GM13976 (cell line): ENCODE results near the gene YAP1.

Experiments
- DNase-seq: peaks from one replicate; pipeline ENCODE4 v3.0.0; 2012; ENCODE audit warnings: low spot score
- in situ Hi-C: fragments of 300-500 bp; cut with MboI; formaldehyde crosslinking; loops from one replicate; pipeline ENCODE4 v1.12.0; 2022; ENCODE audit warnings: low sequenced_read_pairs, mixed read lengths, inconsistent platforms; ENCODE audit not compliant: unreplicated experiment
- TF ChIP-seq, protein P1 (sequence below): IDR thresholded peaks from 2 replicates; pipeline ENCODE4 v1.5.1; 2012; ENCODE audit warnings: borderline replicate concordance, mild to moderate bottlenecking; ENCODE audit not compliant: insufficient read depth; ENCODE audit errors: extremely low read depth, missing control alignments, control extremely low read depth

The YAP1 gene

DNA sequence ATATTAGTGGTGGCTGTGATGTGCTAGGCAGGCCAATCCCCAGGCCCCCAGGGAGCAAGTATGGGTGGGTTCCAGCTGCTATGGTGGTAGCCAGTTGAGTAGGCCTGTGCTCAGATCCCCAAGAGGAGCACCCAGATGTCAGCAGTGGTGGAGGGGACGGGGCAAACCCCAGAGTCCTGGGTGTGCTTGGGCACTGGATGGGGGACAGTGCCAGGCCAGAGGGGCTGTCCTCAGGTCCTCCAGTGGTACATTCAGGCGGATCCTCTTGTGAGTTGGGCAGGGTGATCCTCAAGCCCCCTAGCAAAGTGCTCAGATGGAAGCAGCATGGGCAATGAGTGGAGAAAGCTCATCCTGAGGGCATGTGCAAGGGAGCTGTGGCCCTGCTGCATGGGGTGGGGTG lies 37.0 kb upstream of the YAP1 start:
- TF ChIP-seq, protein P1, sequence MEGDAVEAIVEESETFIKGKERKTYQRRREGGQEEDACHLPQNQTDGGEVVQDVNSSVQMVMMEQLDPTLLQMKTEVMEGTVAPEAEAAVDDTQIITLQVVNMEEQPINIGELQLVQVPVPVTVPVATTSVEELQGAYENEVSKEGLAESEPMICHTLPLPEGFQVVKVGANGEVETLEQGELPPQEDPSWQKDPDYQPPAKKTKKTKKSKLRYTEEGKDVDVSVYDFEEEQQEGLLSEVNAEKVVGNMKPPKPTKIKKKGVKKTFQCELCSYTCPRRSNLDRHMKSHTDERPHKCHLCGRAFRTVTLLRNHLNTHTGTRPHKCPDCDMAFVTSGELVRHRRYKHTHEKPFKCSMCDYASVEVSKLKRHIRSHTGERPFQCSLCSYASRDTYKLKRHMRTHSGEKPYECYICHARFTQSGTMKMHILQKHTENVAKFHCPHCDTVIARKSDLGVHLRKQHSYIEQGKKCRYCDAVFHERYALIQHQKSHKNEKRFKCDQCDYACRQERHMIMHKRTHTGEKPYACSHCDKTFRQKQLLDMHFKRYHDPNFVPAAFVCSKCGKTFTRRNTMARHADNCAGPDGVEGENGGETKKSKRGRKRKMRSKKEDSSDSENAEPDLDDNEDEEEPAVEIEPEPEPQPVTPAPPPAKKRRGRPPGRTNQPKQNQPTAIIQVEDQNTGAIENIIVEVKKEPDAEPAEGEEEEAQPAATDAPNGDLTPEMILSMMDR: no peak

DNA sequence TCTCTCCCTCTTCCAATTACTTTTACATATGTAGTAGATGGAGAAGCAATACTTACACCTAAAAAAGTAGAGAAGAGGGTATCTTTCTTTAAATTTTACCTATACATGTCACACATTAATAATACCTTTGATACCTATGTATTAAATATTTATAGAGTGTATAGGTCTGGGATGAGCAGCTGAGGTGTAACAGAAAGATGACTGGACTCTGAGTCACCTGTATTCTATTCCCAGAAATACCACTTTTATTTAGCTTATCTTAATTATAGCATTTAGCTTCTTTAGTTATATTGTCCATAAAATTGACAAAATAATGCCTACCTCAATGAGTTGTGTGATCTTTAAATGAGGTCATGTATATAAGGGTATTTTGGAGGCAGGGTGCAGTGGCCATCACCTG lies 30.6 kb upstream of the YAP1 start:
- in situ Hi-C loops: no loop called here
- TF ChIP-seq, protein P1: no peak
- no peak for DNase-seq

More for the DNA sequence above, 37.0 kb upstream of the YAP1 start:
- in situ Hi-C loops: no loop called here
- DNase-seq: no peak

DNA sequence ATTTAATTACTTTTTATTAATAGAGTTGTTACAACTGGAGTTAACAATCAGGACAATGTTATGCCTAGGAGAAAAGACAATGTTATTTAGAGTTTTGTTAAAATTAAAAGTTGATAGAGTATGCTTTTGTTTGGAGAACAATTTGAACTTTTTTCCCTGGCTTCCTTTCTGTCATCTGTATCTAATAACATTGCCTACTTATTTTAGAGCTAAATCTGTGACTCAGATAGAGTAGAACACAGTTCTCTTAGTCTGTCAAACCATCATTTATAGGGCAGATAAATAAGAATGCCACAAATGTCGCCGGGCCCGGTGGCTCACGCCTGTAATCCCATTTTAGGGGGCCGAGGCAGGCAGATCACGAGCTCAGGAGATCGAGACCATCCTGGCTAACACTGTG lies 28.9 kb upstream of the YAP1 start:
- in situ Hi-C loops: no loop called here
- TF ChIP-seq, protein P1: no peak
- DNase-seq: no peak

DNA sequence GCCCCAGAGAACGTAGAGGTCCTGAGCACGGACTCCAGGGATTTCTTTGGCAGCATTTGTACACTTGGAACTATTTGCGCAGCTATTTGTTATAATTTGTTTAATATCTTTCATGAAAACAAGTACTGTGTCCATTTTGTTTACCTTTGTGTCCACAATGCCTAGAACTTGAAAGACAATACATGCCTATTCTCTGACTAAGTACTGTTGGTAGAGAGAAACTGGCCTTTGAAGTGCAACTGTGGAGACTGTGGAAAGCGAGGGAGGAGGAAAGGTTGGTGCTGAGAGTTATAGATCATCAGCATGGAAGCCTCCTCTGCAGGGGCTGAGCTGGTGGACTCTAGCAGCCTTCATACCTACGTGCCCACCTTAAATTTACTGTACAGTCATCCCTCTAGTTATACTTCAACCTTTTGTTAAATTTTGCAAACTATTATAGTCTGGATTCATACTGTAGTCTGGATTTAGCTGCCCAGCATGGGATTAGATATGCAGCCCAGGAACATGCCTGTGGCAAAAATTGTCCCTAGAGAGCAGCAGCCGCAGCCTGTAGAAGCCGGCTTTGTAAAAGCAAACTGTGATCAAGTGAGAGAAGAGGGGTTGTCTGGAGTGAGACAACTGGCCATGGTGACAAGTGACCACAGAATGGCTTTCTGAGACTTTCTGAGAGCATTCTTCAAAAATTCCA lies 24.2 kb upstream of the YAP1 start:
- in situ Hi-C loops: no loop called here
- DNase-seq: no peak
- TF ChIP-seq, protein P1: no peak

DNA sequence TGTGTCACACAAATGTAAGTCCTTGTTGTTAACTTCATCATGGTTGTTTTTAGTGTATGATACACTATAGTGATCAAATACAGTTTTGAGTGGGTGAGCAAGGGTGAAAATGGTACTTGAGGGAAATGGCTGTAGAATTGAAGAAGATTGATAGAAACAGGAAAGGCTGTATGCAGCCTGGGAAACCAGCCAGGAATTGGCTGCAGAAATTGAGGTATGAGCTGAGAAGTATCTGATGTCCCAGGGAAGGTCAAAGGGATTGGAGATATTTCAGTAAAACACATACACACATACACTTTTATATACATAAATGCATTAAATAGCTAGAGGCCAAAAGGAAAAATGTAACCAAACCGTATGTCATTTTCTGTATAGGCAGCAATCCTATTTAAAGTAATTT lies 13.1 kb upstream of the YAP1 start:
- TF ChIP-seq, protein P1: no peak
- in situ Hi-C loops: no loop called here
- DNase-seq: no peak

DNA sequence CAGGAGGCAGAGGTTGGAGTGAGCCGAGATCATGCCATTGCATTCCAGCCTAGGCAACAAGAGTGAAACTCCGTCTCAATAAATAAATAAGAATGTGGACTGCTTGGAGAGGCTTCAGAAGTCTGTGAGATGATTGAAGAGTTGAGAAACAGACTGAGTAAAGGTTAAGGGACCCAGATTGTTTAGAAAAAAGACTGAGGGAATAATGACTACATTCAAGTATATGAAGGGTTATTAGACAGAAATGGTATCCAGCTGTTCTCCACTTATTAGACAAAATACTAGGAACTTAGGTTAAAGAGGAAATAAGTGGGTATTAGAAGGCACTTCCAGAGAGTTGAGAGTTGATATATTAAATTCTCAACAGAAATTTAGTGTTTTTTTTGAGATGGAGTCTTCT lies 10.5 kb upstream of the YAP1 start:
- no peak for DNase-seq
- TF ChIP-seq, protein P1: no peak

DNA sequence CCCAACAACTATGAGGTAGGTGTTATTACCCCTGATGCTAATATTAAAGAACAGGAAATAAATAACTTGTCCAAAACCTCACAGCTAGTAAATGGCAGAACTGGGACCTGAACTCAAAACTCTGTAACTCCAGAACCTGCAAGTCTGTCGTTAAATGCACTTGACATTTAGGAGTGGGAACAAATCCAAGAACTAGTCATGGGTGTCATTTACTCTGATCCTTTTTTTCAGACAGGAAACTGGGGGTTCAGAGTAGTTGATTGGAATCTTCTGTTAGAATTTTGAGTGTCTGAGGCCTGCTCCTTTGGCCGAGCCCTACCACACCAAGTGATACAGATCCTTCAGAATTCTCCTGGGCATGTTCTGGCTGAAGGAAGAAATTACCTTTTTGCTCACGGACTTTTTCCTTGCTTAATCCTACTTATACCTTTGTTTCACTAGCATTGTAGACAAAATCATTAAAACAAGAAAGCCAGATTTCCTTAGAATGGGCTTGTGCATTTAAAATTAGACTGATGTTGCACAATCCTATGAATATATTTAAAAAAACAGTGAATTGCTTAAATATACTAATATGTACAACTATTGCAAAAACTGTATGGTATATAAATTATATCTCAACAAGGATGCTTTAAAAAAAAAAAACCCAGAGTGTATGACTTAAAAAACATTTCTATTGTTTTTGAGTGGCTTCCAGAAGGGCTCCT lies 1.4 kb upstream of the YAP1 start:
- in situ Hi-C loops: no loop called here
- no peak for DNase-seq
- TF ChIP-seq, protein P1: no peak

More for the DNA sequence above, 10.5 kb upstream of the YAP1 start:
- in situ Hi-C loops: no loop called here
